VCaP (cell line): ENCODE results near the gene ADARB2.

Source experiments
- H3K27ac ChIP-seq: fragments of 450-650 bp; 2 replicates; pipeline ENCODE4 v1.5.1; 2017
- TF ChIP-seq, protein P1 (sequence below): fragments of 450-650 bp; conservative IDR thresholded peaks from 2 replicates; pipeline ENCODE4 v1.5.1; 2017; ENCODE audit warnings: mild to moderate bottlenecking, moderate library complexity

Gene ADARB2

GRCh38 chr10:1551636-1552338, 185.5 kb downstream of the ADARB2 start:
- no peak overlapping the region for H3K27ac ChIP-seq
- TF ChIP-seq, protein P1, sequence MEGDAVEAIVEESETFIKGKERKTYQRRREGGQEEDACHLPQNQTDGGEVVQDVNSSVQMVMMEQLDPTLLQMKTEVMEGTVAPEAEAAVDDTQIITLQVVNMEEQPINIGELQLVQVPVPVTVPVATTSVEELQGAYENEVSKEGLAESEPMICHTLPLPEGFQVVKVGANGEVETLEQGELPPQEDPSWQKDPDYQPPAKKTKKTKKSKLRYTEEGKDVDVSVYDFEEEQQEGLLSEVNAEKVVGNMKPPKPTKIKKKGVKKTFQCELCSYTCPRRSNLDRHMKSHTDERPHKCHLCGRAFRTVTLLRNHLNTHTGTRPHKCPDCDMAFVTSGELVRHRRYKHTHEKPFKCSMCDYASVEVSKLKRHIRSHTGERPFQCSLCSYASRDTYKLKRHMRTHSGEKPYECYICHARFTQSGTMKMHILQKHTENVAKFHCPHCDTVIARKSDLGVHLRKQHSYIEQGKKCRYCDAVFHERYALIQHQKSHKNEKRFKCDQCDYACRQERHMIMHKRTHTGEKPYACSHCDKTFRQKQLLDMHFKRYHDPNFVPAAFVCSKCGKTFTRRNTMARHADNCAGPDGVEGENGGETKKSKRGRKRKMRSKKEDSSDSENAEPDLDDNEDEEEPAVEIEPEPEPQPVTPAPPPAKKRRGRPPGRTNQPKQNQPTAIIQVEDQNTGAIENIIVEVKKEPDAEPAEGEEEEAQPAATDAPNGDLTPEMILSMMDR = no peak

DNA sequence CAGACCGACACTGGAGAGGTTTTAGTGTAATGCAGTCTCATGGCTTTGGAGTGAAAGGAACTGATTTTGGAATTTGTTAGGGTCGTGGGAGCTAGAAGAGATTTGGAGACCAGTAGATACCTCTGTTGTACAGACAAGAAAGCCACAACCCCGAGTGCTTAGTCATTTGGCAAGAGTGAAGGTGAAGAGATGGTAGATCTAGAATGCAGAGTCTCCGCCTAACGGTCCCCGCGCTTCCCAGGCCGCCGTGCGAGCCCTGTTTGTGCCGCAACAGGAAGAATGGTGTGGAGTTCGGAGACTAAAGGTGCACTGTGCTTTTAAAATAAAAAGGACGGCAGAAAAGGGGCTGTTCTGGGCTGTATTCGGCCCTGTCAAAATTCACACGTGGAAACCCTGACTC, 186.7 kb downstream of the ADARB2 start:
- TF ChIP-seq, protein P1 = no peak
- H3K27ac ChIP-seq = no peak overlapping the region

GRCh38 chr10:1550291-1550595, 187.1 kb downstream of the ADARB2 start:
- TF ChIP-seq, protein P1 = no peak
- H3K27ac ChIP-seq = no peak overlapping the region

DNA sequence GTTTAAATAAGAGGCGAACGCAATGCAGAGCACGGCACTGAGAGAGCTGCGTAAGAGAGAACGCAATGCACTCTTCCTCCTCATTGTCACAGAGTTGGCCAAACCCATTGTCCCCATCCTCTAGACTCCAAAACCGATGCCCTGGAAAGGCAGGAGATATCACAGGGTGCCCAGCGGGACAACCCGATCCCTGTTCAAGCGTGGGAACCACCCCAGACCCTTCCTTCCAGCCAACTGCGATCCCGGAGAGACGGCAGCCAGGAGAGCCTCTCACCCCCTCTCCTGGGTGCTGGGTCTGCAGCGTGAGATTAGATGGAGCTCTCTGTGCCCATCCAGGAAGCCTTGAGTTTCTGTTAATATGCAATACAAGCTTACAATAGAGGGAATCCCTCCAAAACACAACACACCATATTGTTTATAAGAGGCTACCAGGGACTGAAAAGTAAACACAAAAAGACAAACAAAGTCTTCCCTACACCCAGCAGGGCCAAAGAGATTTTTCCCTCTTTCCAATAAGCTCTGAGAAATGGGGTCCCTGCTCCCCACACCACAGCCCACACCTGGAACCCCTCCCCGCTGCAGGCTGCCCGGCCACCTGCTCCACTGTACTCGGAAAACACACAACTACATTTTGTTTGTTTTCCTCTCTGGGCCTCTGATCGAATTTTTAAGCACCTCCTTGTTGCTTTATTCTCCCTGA, 187.6 kb downstream of the ADARB2 start:
- TF ChIP-seq, protein P1 = no peak
- no peak overlapping the region for H3K27ac ChIP-seq

GRCh38 chr10:1548596-1548995, 188.7 kb downstream of the ADARB2 start:
- TF ChIP-seq, protein P1 = no peak
- no peak overlapping the region for H3K27ac ChIP-seq

- no peak overlapping the region for H3K27ac ChIP-seq
- TF ChIP-seq, protein P1 = no peak
Measured at GRCh38 chr10:1548146-1548545, 189.2 kb downstream of the ADARB2 start.

- H3K27ac ChIP-seq = no peak overlapping the region
- TF ChIP-seq, protein P1 = no peak
Measured at GRCh38 chr10:1546431-1547110, 190.8 kb downstream of the ADARB2 start.
